GM19455 (cell line): ENCODE data around the gene HACE1.
"Not testable (repeated sequence)": the region's sequence is repeated elsewhere in the genome, so short reads cannot be mapped to it uniquely, and the experiment has no call there.

ENCODE experiments used
- ATAC-seq: cut with Tn5 transposase; IDR thresholded peaks from one replicate; pipeline ENCODE4 v1.9.1; 2021; ENCODE audit not compliant: unreplicated experiment

The HACE1 gene

DNA sequence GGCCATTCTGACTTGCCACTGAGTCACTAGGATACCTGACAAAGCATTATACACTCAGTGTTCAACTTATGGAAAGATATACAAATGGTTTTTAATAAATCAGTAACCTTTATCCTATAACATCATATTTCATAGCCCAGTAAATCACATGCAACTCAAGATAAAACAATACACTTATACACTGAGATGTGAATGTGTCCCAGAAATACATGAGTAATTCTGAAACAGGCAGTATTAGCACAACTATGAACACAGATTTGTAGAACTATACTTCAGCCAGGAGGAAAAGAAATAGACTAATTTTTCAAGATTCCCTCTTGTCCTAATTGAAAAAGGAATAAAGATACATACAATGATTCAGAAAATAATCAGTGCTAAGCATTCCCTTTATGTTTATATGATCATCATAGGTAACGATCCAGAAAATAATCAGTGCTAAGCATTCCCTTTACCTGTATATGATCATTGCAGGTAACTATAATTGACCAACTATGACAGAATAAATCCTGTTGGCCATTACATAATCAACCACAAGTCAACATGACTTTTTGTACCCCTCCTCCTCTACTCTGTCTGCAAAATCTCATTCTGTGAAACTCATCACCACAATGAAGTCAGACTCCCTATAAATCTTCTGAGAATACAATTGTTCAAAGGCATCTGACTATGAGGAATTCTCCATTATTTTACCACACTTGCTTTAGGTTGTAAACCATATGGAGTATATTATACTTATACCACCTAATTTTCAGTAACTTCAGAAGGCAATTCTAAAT, 30.3 kb downstream of the HACE1 start:
- ATAC-seq = no peak

DNA sequence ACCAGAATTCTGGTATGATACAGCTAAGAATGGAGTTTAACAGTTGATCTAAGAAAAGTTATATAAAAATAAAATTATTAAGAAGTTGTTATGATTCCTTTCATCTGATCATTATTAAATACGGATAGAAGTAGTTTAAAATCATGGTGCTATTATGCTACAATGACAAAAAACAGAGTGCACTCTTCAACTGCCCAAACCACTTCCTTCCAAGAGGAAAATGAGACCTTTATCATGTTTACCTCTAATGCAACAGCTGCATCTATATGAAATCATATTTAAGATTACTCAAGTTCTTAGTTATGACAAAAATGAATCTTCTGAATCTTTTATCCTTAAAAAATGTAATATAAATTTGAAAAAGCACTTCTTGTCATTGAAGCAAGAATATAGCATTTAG, 31.2 kb downstream of the HACE1 start:
- no peak for ATAC-seq

DNA sequence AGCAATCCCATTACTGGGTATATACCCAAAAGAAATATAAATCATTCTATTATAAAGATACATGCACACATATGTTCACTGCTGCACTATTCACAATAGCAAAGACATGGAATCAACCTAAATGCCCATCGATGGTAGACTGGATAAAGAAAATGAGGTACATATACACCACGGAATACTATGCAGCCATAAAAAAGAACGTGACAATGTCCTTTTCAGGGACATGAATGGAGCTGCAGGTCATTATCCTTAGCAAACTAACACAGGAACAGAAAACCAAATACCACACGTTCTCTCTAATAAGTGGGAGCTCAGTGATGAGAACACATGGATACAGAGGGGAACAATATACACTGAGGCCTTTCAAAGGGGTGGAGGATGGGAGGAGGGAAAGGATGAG, 38.9 kb downstream of the HACE1 start:
- ATAC-seq = not testable (repeated sequence)

DNA sequence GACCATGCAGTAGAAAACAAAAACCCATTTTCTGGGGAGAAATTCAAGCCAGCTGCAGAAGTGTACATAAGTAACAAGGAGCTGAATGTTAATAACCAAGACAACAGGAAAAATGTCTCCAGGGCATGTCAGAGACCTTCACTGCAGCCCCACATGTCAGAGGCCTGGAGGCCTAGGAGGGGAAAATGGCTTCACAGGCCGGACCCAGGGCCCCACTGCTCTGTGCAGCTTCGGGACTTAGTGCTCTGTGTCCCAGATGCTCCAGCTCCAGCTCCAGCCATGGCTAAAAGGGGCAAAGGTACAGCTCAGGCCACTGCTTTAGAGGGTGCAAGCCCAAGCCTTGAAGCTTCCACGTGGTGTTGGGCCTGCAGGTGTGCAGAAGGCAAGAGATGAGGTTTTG, 43.6 kb downstream of the HACE1 start:
- ATAC-seq = no peak

DNA sequence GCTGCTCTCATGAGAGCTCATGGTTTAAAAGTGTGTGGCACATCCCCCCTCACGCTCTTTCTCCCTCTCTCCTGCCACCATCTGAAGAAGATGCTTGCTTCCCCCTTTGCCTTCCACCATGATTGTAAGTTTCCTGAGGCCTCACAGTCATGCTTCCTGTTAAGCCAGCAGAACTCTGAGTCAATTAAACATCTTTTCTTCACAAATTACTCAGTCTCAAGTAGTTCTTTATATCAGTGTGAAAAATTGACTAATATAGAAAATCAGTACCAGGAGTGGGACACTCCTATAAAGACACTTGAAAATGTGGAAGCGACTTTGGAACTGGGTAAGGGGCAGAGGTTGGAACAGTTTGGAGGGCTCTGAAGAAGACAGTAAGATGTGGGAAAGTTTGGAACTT, 45.0 kb downstream of the HACE1 start:
- ATAC-seq = no peak

DNA sequence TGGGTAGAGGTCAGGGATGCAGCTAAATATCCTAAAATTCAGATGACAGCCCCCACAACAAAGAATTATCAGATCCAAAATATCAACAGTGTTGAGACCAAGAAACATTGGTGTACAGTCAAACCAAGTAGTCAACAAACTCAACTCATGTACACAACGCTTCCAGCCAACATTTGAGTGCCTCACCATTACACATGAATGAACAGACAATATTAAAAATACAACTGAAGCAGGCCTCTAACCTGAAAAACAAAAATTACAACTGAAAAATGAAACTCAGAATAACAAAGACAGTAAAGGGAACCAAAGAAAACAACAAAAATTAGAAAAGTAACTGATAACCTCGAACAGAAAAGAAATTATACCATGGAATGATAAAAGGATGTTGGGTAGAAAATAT, 46.2 kb downstream of the HACE1 start:
- no peak for ATAC-seq

DNA sequence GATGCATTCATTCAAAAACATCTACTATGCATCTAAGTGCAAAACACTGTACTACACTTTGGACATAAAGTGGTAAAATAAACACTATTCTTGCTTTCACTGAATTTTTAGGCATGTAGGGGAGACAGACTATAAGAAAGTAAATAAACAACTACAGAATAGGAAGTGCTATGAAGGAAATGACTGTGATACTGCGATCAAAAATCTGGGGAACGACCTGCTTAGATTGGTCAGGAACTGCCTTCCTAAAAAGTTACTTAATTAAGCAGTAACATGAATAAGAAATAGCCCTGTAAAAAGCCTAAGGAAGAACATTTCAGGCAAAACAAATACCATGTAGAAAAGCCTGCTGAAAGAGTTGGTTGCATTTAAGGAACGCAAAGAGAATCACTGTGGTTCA, 50.6 kb downstream of the HACE1 start:
- no peak for ATAC-seq

DNA sequence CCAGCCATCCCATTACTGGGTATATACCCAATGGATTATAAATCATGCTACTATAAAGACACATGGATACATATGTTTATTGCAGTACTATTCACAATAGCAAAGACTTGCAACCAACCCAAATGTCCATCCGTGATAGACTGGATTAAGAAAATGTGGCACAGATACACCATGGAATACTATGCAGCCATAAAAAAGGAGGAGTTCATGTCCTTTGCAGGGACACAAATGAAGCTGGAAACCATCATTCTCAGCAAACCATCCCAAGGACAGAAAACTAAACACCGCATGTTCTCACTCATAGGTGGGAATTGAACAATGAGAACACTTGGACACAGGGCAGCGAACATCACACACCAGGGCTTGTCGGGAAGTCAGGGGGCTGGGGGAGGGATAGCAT, 54.4 kb downstream of the HACE1 start:
- ATAC-seq = not testable (repeated sequence)

DNA sequence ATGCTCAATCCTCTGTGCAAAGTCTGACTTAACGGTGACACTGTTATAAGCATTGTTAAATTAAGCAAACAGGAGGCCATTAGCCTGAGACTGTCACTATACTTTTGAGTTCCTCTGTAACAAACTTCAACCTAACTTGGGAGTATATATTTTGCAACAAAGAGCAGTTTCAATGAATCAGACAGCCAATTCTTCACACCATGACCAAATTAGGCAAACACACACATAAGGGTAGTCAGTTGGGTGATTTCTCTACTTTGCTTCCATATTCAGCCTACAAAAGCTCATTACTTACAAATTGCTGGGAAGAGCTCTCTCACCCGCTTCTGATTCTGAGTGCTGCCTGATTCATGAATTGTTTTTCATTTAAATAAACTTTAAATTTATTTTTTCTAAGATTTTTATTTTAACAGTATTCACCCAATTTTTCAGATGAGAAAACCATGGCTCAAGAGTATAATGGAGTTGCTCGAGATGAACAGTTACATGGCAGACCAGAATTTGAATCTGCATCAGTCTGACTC, 60.5 kb downstream of the HACE1 start:
- ATAC-seq = no peak

DNA sequence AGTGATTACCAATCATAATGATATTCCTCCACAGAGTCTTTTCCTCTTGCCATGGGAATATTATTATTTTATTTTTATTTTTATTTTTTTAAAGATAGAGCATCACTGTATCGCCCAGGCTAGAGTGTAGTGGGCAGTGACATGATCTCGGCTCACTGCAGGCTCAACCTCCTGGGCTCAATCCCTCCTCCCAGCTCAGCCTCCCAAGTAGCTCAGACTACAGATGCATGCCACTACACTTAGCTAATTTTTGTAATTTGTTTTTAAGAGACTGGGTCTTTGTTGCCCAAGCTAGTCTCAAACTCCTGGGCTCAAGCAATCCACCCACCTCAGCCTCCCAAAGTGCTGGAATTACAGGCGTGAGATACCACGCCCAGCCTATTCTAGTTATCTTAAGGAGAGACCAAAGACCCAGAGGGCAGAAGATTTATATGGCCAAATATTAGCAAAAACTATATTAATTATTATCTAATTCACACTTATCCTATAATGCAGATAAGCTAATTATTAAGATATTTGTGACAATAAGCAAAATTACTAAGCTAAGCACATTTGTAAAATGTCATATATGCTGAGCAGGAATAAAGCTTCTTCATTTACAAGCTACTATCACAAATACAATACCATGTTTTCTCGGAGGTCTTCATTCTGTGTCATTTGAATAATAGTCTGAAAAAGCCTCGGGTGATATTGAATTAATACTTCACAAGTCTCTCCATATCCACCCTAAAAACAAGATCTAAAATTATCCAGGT, 63.5 kb downstream of the HACE1 start:
- no peak for ATAC-seq

DNA sequence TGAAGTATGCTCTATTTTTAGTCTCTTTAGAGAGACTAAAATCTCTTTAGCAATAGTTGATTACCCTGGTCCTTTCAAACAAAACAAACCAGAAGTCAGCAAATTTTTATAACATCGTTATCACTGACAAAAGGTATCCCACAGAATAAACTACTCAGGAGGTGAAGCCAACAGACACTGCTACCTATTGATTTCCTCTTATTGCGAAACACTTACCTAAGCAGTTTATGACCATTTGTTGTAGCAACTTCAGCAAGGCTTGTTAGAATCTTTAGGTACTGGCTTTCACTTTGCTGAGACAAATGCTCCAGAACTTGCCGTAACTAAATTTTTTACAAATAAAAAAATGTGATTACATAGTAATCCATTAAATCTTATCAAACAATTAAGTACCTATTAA, 64.4 kb downstream of the HACE1 start:
- no peak for ATAC-seq

DNA sequence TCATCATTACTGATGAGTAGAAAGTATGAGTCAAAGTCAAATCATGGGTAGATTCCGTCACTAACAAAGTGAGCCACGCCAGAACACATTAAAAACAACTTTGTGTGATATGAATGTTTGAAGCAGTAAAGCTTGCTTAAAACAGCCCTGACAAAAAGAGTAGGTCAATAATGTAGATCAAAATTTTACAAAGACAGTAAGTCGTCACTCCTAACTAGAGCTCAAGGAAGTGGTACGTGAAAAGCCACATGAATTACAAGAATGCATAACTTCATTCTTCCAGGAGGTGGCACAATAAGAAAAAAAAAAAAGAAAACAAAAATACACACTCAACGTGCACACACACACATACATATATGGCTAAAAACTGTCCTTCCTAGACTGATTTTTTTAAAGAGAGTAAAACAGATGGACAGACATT, 69.9 kb downstream of the HACE1 start:
- peak; percentile 92 for ATAC-seq

DNA sequence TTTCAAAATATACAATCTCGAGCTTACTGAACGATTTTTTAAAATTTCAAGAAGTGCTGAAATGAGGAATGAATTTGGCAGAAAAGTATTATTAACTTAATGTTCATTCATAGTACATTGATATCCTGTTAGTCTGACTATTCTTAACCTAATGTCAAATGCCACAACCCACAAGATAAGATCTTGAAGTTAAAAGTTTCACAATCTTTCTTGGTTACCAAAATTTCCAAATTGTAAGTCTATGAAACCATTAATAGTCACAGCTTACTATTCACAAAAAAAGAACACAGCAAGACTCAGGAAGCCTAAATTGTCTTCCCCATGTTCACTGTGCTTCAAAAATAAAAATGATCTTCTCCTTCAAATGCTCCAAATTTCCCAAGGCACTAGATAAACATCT, 71.3 kb downstream of the HACE1 start:
- no peak for ATAC-seq

DNA sequence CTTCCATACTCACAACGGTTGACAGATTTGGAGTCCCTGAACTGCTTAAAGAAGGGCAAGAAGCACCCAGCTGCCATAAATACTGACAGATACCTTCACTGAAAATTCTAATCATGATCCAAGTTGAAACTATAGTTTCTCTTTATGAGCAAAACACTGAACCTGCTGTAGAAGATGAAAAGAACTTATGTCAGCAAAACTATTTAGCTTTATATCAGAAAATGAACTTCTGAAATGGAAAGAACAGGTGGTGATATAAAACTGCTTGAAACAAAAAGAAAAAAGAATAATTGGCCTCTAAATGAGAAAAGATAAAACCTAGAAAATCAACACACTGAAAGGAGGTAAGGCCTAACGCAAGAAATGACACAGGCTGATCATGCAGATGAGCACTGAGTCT, 72.4 kb downstream of the HACE1 start:
- no peak for ATAC-seq

DNA sequence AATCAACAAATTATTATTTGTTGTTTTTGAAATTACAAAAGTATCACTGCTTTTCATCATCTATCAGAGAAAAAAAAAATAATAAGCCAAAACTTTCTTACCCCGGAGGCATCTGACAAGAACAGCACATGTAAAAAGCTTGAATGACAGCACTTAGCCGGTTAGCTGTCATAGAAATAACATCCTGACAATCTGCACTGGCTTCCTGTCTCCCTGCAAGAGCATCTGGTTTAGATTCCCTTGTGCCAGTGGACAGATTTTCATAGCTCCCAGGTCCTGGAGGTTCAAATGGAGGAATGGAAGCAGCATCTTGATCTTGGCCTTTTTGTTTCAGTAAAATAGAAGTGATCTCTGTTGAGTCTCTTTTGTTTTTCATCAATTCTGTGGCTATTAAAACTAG, 74.8 kb downstream of the HACE1 start:
- no peak for ATAC-seq

DNA sequence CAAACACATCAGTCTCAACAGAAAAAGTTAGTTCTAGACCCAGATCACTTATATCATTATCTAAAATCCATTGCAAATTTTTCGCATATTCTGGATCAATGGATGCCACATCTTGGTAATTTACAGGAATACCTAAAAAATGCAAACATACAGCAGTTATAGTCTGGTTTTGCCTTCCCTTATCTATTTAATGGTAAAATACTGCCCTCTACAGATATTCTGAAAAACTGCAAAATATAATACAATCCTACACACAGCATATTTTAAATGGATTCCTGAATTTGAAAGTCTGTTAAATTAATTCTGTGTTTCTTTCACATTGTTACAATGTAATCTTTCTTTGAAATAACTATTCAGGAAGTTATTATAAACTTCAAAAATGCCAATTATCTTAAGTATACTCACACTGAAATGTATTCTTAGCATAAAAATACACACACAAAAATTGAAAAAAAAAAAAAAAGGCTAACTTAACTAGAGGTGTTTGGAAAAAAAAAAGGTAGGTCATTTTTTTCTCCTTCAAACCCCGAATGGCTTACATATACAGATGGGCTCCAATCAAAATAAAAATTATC, 88.4 kb downstream of the HACE1 start:
- peak; percentile 89 for ATAC-seq

DNA sequence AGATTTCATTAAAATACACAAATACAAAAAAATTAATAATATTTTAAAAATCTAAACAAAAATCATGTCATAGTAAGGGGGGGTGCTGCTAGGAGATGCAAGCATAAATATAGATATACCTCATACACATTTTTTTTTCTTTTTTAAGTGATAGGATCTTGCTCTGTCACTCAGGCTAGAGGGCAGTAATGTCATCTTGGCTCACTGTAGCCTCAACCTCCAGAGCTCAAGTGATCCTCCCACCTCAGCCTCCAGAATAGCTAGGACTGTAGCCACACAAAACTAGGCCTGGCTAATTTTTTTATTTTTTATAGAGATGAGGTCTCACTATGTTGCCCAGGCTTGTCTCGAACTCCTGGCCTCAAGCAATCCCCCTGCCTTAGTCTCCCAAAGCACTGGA, 90.8 kb downstream of the HACE1 start:
- ATAC-seq = no peak

DNA sequence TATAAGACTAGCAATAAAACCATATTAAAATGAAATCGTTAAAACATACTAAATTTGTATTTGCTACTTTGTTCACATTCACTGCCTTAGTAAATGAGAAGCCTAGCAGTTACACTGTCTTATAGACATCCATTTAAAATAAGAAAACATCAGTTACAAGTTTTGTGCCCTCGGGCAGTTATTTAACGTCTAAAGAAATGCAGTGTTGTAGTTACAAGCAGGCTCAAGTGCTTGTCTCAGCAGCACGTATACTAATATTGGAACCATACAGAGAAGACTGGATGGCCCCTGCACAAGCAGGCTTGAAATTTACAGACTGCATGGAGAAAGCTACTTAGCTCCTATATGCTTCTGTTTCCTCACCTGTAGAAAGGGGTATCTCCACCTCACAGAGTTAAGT, 93.1 kb downstream of the HACE1 start:
- ATAC-seq = no peak

DNA sequence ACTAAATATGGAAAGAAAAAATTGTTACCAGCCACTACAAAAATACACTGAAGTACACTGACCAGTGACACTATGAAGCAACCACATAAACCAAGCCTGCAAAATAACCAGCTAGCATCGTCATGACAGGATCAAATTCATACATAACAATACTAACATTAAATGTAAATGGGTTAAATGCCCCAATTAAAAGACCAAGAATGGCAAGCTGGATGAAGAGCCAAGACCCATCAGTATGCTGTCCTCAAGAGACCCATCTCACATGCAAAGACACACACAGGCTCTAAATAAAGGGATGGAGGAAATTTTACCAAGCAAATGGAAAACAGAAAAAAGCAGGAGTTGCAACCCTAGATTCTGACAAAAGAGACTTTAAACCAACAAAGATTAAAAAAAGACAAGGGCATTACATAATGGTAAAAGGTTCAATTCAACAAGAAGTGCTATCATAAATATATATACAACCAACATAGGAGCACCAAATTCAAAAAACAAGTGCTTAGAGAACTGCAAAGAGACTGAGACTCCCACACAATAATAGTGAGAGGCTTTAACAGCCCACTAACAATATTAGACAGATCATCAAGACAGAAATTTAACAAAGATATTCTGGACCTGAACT, 104.8 kb downstream of the HACE1 start:
- no peak for ATAC-seq

DNA sequence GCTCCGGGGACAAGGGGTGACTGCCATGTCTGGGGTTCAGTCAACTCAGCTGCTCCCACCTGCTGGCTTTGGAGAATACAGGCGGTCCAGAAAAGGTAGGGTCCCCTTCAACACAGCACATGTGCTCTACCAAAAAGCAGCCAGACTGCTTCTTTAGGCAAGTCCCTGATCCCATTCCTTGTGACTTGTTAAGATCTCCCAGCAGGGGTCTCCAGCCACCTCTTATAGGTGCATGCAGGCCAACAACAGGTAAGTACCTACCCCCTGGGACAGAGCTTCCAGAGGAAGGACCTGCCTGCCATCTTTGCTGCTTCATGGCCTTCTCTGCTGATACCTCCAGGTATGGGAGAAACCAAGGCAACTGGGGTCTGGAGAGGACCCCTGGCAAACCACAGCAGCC, 106.5 kb downstream of the HACE1 start:
- no peak for ATAC-seq

DNA sequence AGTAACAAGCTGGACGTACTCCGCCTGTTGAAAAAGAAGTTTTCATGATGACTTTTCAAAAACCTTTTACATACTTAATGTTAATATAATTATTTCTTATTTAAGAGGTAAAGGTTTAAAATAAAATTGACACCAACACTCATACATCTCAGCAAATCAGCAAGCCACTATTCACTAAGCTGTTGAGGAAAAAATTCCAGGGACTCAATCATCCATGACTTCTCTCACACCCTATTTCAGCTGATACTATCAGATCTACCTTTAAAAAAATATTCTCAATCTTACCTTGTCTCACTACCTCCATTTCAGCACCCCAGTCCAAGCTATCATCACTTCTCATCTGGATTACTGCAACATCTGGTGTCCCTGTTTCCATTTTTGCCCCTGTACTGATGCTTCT, 109.3 kb downstream of the HACE1 start:
- ATAC-seq = no peak

DNA sequence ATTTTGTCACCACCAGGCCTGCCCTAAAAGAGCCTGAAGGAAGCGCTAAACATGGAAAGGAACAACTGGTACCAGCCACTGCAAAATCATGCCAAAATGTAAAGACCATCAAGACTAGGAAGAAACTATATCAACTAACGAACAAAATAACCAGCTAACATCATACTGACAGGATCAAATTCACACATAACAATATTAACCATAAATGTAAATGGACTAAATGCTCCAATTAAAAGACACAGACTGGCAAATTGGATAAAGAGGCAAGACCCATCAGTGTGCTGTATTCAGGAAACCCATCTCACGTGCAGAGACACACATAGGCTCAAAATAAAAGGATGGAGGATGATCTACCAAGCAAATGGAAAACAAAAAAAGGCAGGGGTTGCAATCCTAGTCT, 120.6 kb downstream of the HACE1 start:
- ATAC-seq = not testable (repeated sequence)
